GM19025 (cell line): ENCODE results near the gene BCL6B.

Experiments
- ATAC-seq: cut with Tn5 transposase; IDR thresholded peaks from one replicate; pipeline ENCODE4 v1.9.1; 2021; ENCODE audit warnings: mild to moderate bottlenecking, low read depth, moderate library complexity; ENCODE audit not compliant: unreplicated experiment

Gene BCL6B

DNA sequence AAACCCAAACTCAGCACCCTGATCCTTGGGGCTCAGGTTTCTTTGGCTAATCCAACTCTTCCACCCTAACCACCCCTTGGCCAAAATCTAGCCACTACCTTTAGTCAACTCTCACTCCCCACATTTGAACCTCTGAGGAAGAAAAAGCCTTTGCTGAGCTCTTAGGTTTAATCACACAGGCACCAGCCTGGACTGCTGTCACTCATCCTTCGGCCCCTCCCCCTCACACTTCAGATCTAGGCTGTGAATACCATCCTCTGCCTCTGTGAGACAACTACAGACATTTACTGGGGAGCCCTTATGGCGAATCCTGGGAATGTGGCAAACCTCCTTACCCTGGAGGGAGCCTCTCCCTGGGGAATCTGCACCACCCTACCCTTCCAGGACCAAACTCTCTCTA, 15.7 kb upstream of the BCL6B start:
- no peak for ATAC-seq

GRCh38 chr17:7010523-7010922, 12.3 kb upstream of the BCL6B start:
- no peak for ATAC-seq

GRCh38 chr17:7011415-7011814, 11.4 kb upstream of the BCL6B start:
- no peak for ATAC-seq

DNA sequence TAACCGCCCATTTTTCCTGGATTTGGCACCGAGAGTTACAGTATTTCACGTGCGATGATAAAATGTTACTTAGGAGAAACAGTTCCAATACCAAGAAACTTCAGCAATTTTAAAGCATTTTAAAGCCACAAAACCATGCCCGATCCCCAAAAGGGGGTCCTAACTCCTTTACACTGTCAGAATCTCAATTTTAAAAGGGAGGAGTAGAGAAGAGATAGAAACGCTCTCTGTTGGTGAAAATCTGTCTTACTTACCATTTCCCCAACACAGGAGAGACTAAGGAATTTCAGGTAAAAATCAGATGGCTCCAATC, 11.0 kb upstream of the BCL6B start:
- ATAC-seq = no peak

DNA sequence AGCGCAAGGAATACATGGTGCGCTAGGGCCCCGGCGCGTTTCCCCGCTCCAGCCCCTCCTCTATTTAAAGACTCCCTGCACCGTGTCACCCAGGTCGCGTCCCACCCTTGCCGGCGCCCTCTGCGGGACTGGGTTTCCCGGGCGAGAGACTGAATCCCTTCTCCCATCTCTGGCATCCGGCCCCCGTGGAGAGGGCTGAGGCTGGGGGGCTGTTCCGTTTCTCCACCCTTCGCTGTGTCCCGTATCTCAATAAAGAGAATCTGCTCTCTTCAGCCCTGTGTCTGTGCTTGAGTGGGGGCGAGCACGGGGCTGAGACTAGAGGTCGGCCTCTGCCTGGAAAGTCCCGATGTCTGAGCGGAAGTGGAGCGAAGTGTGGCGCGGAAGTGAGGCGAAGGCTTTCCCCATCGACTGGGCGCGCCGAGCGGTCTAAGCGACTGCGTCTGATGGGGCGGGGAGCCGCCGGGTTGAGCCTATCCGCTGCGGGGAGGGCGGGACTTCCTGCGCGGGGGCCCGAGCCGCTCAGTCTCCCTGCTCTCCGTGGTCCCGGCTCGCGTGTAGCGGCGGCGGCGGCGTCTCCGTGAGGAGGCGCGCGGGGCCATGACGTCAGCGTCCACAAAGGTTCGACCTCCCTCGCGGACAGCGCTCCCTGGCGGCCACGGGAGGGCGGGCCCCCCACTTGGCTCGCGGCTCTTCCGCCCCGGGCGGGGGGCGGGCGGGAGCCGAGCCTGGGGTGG, 8.4 kb upstream of the BCL6B start:
- peak; percentile 85 for ATAC-seq

DNA sequence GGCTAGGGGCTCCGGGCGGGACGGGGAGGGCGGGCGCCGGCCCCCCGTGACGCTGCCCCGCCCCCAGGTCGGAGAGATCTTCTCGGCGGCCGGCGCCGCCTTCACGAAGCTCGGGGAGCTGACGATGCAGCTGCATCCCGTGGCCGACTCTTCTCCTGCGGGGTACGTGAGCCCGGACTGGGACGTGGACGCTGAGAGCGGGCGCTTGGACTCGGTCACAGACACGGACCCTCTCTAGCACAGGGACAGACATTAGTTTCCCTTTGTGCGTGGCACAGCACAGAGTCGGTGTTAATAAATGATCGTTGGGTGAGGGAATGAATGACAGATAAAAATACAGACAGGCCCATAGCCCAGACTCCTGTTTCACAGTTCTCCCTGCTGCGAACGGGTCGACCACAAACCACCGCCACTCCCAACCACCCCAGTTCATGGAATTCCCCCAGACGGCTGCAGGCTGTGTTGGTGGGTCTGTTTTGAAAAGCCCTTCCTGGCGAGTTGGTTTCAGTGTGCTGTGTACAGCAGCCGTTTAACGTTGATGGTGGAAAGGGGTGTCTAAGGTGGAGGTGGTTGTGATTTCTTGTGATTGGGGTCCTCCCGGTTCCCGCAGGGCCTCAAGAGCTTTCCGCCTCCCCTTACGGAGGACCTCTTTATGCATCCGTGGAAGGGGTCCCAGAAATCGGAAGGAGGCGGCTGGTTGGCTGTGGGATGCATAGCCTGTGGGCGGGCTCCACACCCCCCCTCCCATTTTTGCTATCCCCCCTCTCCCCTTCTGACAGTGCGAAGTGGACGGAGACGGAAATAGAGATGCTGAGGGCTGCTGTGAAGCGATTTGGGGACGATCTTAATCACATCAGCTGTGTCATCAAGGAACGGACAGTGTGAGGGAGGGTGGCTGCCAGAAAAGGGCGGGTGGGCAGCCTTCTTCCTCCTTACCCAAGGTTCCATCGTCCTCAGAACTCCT, 7.6 kb upstream of the BCL6B start:
- ATAC-seq = peak; percentile 5

DNA sequence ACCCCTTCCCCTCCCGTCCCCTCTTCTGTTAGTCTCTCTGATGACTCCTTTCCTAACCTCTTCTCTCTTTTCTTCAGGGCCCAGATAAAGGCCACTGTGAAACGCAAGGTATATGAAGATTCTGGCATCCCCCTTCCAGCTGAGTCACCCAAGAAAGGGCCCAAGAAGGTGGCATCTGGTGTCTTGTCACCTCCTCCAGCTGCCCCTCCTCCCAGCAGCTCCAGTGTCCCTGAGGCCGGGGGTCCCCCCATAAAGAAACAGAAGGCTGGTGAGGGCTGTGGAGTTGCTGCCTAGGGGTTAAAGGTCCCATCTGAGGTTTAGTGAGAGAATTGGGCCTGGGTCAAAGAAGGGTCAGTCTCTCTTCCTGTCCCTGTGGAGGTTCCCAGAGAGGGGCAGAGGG, 6.4 kb upstream of the BCL6B start:
- no peak for ATAC-seq

GRCh38 chr17:7016886-7017826, 5.7 kb upstream of the BCL6B start:
- no peak for ATAC-seq

GRCh38 chr17:7017827-7018200, 5.0 kb upstream of the BCL6B start:
- no peak for ATAC-seq

GRCh38 chr17:7018331-7018964, 4.4 kb upstream of the BCL6B start:
- ATAC-seq = no peak

DNA sequence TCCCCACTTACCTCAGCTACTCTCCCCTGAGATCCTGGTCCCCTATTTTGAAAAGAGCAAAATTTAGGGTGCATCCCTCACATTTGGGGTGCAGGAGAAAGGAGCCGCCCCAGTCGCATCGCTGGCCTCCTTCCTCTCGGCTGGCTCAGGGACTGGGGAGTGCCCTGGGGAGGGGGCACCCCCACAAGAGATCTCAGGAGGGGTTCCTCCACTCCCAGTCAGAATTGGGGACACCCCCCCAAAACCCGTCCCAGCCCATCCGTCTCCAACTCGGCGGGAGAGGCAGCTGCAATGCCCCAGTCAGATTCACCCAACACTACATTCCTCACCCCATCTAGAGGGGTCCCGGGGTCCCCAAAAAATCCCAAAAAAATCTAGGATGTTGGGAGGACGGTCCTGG, 3.5 kb upstream of the BCL6B start:
- ATAC-seq = no peak

GRCh38 chr17:7019839-7020519, 2.9 kb upstream of the BCL6B start:
- ATAC-seq = no peak

DNA sequence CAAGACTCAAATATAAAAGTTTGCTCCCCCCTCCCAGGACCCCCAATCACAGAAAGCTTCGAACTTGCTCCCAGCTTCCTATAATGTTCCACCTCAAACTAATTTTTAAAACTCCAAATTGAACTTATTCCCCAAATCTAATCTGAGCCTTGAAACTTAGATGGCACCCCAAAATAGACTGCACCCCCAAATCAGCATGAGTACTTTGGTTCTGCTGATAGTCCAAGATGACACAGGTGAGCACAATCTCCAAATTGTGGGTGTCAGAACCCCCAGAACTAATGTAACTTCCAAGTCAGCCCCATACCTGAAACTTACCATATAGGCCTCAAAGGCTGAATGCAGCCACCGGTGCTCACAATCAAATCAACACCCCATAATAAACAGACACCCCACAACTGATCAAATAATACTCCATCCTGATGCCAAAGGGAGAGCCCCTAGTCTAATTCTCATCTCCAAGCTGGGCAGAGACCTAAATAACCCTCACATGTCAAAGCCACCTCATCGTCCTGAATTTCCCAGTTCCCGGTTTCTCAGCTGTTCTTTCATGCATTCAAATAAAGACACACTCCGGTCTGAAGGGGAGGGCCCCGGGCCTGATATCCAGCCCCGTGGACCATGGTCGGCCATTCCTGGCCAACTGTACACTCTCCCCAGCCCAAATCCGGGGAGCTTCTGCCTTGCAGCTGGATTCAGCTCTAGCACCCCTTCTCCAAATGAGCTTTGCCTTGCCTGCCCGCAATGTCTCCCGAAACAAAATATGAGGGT, 1.8 kb upstream of the BCL6B start:
- no peak for ATAC-seq

DNA sequence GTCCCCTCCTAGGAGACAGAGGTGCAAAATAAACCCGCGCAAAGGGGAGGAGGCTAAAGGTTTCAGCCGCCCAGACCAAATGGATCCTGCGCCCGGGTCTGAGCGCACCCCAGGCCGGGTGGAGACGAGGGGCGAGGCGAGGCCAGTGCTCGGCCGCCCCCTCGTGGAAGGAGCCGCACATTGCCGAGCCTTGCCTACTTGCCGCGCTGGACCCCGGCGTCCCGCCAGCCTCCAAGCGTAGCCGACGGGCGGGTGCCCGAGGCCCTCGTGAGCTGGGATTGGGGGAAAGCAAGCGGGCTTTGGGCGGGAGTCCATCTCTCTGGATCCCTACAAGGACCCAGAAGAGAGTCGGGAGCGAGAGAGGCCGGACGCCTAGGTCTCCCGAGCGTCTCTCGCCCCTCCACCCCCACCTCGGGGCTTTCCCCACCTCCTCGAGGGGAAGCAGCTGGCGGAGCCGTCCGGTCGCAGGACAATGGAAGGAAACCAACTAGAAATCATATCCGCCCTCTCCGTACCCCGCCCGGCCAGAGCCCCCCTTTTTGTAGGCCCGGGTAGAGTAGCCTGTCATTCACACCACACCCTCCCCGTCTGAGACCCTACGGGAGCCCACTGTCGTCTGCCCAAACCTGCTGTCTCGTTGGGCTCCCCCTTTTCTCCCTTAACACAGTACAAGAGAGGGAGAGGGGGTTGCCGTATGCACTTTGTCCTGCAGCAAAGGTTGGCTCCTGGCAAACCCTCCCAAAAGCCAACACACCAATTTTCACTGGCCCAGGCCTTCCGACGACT, 664 bp upstream of the BCL6B start:
- ATAC-seq = no peak

- ATAC-seq = no peak
Measured at GRCh38 chr17:7023576-7024401, 939 bp downstream of the BCL6B start.

GRCh38 chr17:7024402-7024785, 1.5 kb downstream of the BCL6B start:
- ATAC-seq = no peak

GRCh38 chr17:7025245-7025644, 2.4 kb downstream of the BCL6B start:
- ATAC-seq = no peak
